HepG2 (cell line): ENCODE results near the gene AUNIP. TPM values are rescaled to one million over a fixed set of nuclear protein-coding genes. Genes with fewer than 3 reads are reported as not detected.

Source experiments
- CREB1 ChIP-seq, 2 experiments: fragments of 450-650 bp in 1 of 2; IDR thresholded peaks; 2 replicates each; pipeline ENCODE4 v1.6.1; 2016 to 2017; ENCODE audit warnings: control low read depth in 1 of 2, mild to moderate bottlenecking in 1 of 2, missing compliant biosample characterization in 1 of 2, missing genetic modification characterization in 1 of 2
- ELF4 ChIP-seq: sonication (generic); formaldehyde crosslinking; IDR thresholded peaks from 2 replicates; pipeline ENCODE4 v1.5.0; 2020; ENCODE audit warnings: missing genetic modification reagents, mild to moderate bottlenecking, moderate library complexity, borderline replicate concordance
- ETV6 ChIP-seq: sonication (generic); formaldehyde crosslinking; conservative IDR thresholded peaks from 2 replicates; pipeline ENCODE4 v1.4.0; 2020; ENCODE audit warnings: missing genetic modification reagents
- GABPB1 ChIP-seq: IDR thresholded peaks from 2 replicates; pipeline ENCODE4 v1.6.1; 2016; ENCODE audit warnings: mild to moderate bottlenecking, missing genetic modification reagents, moderate library complexity, missing compliant biosample characterization
- LCORL ChIP-seq, 2 experiments: fragments of 450-650 bp in 1 of 2; sonication (generic) in 1 of 2; formaldehyde crosslinking in 1 of 2; IDR thresholded peaks; 2 replicates each; pipeline versions ENCODE4 v1.5.0 to v1.6.1; 2017 to 2020; ENCODE audit warnings: antibody characterized with exemption in 1 of 2, missing genetic modification reagents in 1 of 2
- RAD21 ChIP-seq: fragments of 450-650 bp; formaldehyde crosslinking; IDR thresholded peaks from 2 replicates; pipeline ENCODE4 v1.5.0; 2020; ENCODE audit warnings: mild to moderate bottlenecking
- SAP130 ChIP-seq: IDR thresholded peaks from 2 replicates; pipeline ENCODE4 v1.6.1; 2016; ENCODE audit warnings: low read depth
- STAG1 ChIP-seq: sonication (generic); formaldehyde crosslinking; IDR thresholded peaks from 2 replicates; pipeline ENCODE4 v1.4.0; 2020; ENCODE audit warnings: missing genetic modification reagents
- THAP11 ChIP-seq: IDR thresholded peaks from 2 replicates; pipeline ENCODE4 v1.6.1; 2016; ENCODE audit warnings: missing biosample characterization, missing genetic modification reagents
- ZNF33B ChIP-seq: sonication (generic); formaldehyde crosslinking; IDR thresholded peaks from 2 replicates; pipeline ENCODE4 v1.5.1; 2020; ENCODE audit warnings: mild to moderate bottlenecking, missing genetic modification reagents
- ZNF354B ChIP-seq: sonication (generic); formaldehyde crosslinking; IDR thresholded peaks from 2 replicates; pipeline ENCODE4 v1.8.0; 2022; ENCODE audit warnings: mild to moderate bottlenecking, missing genetic modification reagents
- ZNF431 ChIP-seq: sonication (generic); formaldehyde crosslinking; IDR thresholded peaks from 2 replicates; pipeline ENCODE4 v1.9.0; 2022; ENCODE audit warnings: missing genetic modification reagents, low read depth, mild to moderate bottlenecking, borderline replicate concordance
- ZNF572 ChIP-seq: sonication (generic); formaldehyde crosslinking; IDR thresholded peaks from 2 replicates; pipeline ENCODE4 v1.5.1; 2020; ENCODE audit warnings: mild to moderate bottlenecking, missing genetic modification reagents
- ZNF652 ChIP-seq: IDR thresholded peaks from 2 replicates; pipeline ENCODE4 v1.6.1; 2016; ENCODE audit warnings: low read depth, borderline replicate concordance
- polyA plus RNA-seq, 8 experiments: library from polyadenylated mRNA; depleted of rRNA in 3 of 8; stranded (reverse) in 7 of 8; unstranded in 1 of 8; fragments of >200 nt; fragmentation: Illumina TruSeq in 4 of 8; extraction: Trizol in 4 of 8; gene quantifications; 2 replicates each; pipeline versions ENCODE4 v1.2.1 to v1.2.3, GENCODE V29; 2011 to 2016; ENCODE audit warnings: low read depth in 4 of 8, missing spikeins in 1 of 8, mixed read lengths in 1 of 8; ENCODE audit not compliant: insufficient read depth in 1 of 8
- total RNA-seq, 5 experiments: library from RNA; depleted of rRNA; stranded (reverse); fragments of >200 nt; fragmentation: Illumina TruSeq; extraction: Trizol; gene quantifications; 2 replicates each; pipeline ENCODE4 v1.2.3, GENCODE V29; 2016; ENCODE audit warnings: low read depth in 1 of 5
- TF ChIP-seq, protein P1 (sequence below): sonication (generic); formaldehyde crosslinking; IDR thresholded peaks from 2 replicates; pipeline ENCODE4 v1.4.0; 2020; ENCODE audit warnings: missing genetic modification reagents
- TF ChIP-seq, protein P2 (sequence below): sonication (generic); formaldehyde crosslinking; IDR thresholded peaks from 2 replicates; pipeline ENCODE4 v1.5.0; 2020; ENCODE audit warnings: mild to moderate bottlenecking, missing genetic modification reagents
- TF ChIP-seq, protein P3 (sequence below): fragments of 450-650 bp; IDR thresholded peaks from 2 replicates; pipeline ENCODE4 v1.6.1; 2017; ENCODE audit warnings: mild to moderate bottlenecking

Gene AUNIP
- total and polyA plus RNA-seq, 2 of the 13 experiments (the other 11 are each of a cell fraction or from before 2014, with no cell fraction given) = 3.8 to 12.3 TPM

DNA sequence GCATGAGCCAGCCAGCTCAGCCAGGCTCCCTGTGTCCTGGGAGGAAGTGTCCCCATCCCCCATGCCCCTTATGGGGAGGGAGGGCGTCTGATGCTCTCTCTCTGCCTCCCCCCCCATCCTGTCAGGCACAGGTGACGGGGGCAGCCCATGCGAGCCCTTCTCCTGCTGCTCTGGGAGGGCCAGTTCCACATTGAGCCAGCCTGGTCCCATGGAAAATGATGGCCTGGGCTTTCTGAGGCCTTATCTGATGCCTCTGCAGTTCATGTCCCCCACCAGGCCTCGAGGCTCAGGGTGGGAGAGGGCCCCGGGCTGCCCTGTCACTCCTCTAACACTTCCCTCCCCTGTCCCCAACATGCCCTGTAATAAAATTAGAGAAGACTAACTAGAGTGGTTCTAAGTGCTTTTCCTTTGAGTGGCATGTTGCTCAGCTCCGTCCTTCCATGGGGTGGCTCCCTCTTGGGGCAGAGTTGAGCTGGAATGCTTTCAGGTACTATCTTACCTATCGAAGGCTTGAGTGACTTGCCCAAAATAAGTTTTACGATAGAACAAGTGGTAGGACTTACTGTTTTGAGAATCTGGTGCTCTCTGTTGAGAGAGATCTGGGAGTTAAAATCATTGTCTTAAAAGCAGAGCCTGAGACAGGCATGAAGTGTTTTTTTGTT, 41.3 kb downstream of the AUNIP start (continued):
- TF ChIP-seq, protein P1, sequence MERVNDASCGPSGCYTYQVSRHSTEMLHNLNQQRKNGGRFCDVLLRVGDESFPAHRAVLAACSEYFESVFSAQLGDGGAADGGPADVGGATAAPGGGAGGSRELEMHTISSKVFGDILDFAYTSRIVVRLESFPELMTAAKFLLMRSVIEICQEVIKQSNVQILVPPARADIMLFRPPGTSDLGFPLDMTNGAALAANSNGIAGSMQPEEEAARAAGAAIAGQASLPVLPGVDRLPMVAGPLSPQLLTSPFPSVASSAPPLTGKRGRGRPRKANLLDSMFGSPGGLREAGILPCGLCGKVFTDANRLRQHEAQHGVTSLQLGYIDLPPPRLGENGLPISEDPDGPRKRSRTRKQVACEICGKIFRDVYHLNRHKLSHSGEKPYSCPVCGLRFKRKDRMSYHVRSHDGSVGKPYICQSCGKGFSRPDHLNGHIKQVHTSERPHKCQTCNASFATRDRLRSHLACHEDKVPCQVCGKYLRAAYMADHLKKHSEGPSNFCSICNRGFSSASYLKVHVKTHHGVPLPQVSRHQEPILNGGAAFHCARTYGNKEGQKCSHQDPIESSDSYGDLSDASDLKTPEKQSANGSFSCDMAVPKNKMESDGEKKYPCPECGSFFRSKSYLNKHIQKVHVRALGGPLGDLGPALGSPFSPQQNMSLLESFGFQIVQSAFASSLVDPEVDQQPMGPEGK (CRISPR knock-in tag) = 0 out of 2 replicates have a peak, but pooled peaks have one; percentile 3
- TF ChIP-seq, protein P2, sequence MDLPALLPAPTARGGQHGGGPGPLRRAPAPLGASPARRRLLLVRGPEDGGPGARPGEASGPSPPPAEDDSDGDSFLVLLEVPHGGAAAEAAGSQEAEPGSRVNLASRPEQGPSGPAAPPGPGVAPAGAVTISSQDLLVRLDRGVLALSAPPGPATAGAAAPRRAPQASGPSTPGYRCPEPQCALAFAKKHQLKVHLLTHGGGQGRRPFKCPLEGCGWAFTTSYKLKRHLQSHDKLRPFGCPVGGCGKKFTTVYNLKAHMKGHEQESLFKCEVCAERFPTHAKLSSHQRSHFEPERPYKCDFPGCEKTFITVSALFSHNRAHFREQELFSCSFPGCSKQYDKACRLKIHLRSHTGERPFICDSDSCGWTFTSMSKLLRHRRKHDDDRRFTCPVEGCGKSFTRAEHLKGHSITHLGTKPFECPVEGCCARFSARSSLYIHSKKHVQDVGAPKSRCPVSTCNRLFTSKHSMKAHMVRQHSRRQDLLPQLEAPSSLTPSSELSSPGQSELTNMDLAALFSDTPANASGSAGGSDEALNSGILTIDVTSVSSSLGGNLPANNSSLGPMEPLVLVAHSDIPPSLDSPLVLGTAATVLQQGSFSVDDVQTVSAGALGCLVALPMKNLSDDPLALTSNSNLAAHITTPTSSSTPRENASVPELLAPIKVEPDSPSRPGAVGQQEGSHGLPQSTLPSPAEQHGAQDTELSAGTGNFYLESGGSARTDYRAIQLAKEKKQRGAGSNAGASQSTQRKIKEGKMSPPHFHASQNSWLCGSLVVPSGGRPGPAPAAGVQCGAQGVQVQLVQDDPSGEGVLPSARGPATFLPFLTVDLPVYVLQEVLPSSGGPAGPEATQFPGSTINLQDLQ = no peak
- TF ChIP-seq ZNF572 (CRISPR knock-in tag) (no peak), ZNF33B (CRISPR knock-in tag) (no peak), THAP11 (CRISPR knock-in tag) (no peak), SAP130 (no peak), CREB1 (IDR thresholded peaks at IDR 0.05) (no peak), CREB1 (CRISPR knock-in tag; IDR thresholded peaks at IDR 0.05) (peak; percentile 53; the same call in 1 of the 2 replicates), ZNF354B (CRISPR knock-in tag) (peak; percentile 42; the same call in 1 of the 2 replicates), LCORL (IDR thresholded peaks at IDR 0.05) (no peak), LCORL (CRISPR knock-in tag; IDR thresholded peaks at IDR 0.05) (peak; percentile 16; the same call in 1 of the 2 replicates), ELF4 (CRISPR knock-in tag) (no peak), ETV6 (CRISPR knock-in tag) (no peak), RAD21 (CRISPR knock-in tag) (0 out of 2 replicates have a peak, but pooled peaks have one; percentile 5), ZNF652 (CRISPR knock-in tag) (no peak), STAG1 (peak; percentile 15; the same call in 1 of the 2 replicates), ZNF431 (no peak), GABPB1 (CRISPR knock-in tag) (0 out of 2 replicates have a peak, but pooled peaks have one; percentile 23)
- TF ChIP-seq, protein P3, sequence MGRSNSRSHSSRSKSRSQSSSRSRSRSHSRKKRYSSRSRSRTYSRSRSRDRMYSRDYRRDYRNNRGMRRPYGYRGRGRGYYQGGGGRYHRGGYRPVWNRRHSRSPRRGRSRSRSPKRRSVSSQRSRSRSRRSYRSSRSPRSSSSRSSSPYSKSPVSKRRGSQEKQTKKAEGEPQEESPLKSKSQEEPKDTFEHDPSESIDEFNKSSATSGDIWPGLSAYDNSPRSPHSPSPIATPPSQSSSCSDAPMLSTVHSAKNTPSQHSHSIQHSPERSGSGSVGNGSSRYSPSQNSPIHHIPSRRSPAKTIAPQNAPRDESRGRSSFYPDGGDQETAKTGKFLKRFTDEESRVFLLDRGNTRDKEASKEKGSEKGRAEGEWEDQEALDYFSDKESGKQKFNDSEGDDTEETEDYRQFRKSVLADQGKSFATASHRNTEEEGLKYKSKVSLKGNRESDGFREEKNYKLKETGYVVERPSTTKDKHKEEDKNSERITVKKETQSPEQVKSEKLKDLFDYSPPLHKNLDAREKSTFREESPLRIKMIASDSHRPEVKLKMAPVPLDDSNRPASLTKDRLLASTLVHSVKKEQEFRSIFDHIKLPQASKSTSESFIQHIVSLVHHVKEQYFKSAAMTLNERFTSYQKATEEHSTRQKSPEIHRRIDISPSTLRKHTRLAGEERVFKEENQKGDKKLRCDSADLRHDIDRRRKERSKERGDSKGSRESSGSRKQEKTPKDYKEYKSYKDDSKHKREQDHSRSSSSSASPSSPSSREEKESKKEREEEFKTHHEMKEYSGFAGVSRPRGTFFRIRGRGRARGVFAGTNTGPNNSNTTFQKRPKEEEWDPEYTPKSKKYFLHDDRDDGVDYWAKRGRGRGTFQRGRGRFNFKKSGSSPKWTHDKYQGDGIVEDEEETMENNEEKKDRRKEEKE = no peak
- TF ChIP-seq, all 625 proteins: peak for 18
